Stimulated activated naive CD8-positive, alpha-beta T cell treated with anti-CD3 and anti-CD28 coated beads, Interleukin-15, Interleukin-2, amounts not matched to agents 100 ng/mL and 50 ng/mL, for 24 hours (primary cell): Measurements from ENCODE around the gene RAD50.
A peak's percentile ranks its signal among the peaks of the same experiment; 100 is the strongest.

Source experiments
- H3K27ac Mint-ChIP-seq: one replicate; pipeline ENCODE4 v1.8.0; 2021; ENCODE audit warnings: mild to moderate bottlenecking, mixed read lengths
- H3K27me3 Mint-ChIP-seq: one replicate; pipeline ENCODE4 v1.8.0; 2021; ENCODE audit warnings: mixed read lengths
- H3K36me3 Mint-ChIP-seq: one replicate; pipeline ENCODE4 v1.8.0; 2021; ENCODE audit warnings: low read depth, mixed read lengths
- H3K4me1 Mint-ChIP-seq: one replicate; pipeline ENCODE4 v1.8.0; 2021; ENCODE audit warnings: low read depth, mixed read lengths
- H3K4me3 Mint-ChIP-seq: one replicate; pipeline ENCODE4 v1.8.0; 2021; ENCODE audit warnings: mild to moderate bottlenecking, mixed read lengths
- H3K9me3 Mint-ChIP-seq: one replicate; pipeline ENCODE4 v1.8.0; 2021; ENCODE audit warnings: mixed read lengths

RAD50 gene

DNA sequence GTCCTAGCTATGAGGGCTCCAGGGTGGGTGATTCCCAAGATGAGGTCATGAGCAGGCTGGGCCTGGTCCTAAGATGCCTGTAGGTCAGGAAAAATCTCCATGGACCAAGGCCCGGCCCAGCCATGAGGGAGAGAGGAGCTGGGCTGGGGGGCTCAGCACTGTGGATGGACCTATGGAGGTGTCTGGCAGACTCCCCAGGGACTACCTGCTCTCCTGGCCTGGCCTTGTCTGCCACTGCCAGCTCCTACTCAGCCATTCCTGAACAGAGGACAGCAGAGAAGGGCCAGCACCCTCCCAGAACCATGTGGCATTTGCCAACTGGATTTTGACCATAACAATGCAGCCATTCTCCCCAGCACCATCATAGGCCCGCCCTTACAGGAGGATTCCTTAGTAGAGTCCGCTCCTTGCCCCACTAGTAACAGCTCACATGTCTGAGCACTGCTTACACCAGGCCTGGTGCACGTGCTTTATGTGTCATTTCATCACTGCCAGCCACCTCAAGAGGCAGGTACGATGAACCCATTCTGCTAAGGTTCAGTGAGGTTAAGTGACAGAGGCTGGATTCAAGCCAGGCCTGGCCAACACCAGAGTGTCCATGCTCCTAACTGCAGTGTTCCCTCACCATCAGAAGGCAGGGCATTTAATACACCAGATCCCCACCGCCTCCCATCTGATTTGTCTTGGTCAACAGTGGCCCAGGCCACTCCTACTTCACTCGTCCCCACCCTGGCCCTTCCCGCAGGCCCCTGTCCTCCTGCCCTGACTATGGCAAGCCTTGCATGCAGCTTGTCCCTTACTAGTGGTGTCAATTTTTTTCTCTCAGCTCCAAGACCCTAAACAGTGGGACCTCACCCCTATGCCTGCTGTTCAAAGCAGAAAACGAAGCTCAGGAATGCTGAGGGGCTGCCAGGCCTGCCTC, 101.9 kb downstream of the RAD50 start:
- H3K27ac Mint-ChIP-seq: peak overlapping the region; percentile 1
- H3K27me3 Mint-ChIP-seq: peaks cover 28% of the 10 kb centered on the region
- no peaks in the 10 kb centered on the region for H3K36me3 Mint-ChIP-seq
- peak overlapping the region; percentile 49 for H3K4me3 Mint-ChIP-seq
- no peaks in the 10 kb centered on the region for H3K9me3 Mint-ChIP-seq
- H3K4me1 Mint-ChIP-seq: peaks cover 60% of the 10 kb centered on the region

DNA sequence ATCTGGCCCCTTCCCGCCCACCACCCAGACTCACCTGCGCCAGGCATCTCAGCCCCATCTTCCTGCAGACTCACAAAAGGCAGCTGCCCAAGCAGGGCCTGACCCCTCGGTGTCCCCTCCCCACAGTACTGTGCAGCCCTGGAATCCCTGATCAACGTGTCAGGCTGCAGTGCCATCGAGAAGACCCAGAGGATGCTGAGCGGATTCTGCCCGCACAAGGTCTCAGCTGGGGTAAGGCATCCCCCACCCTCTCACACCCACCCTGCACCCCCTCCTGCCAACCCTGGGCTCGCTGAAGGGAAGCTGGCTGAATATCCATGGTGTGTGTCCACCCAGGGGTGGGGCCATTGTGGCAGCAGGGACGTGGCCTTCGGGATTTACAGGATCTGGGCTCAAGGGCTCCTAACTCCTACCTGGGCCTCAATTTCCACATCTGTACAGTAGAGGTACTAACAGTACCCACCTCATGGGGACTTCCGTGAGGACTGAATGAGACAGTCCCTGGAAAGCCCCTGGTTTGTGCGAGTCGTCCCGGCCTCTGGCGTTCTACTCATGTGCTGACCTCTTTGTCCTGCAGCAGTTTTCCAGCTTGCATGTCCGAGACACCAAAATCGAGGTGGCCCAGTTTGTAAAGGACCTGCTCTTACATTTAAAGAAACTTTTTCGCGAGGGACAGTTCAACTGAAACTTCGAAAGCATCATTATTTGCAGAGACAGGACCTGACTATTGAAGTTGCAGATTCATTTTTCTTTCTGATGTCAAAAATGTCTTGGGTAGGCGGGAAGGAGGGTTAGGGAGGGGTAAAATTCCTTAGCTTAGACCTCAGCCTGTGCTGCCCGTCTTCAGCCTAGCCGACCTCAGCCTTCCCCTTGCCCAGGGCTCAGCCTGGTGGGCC, 103.1 kb downstream of the RAD50 start:
- no peak overlapping the region for H3K4me3 Mint-ChIP-seq
- H3K4me1 Mint-ChIP-seq: peaks cover 69% of the 10 kb centered on the region
- peaks cover 18% of the 10 kb centered on the region for H3K27me3 Mint-ChIP-seq
- H3K27ac Mint-ChIP-seq: no peak overlapping the region
- H3K9me3 Mint-ChIP-seq: no peaks in the 10 kb centered on the region
- H3K36me3 Mint-ChIP-seq: no peaks in the 10 kb centered on the region

DNA sequence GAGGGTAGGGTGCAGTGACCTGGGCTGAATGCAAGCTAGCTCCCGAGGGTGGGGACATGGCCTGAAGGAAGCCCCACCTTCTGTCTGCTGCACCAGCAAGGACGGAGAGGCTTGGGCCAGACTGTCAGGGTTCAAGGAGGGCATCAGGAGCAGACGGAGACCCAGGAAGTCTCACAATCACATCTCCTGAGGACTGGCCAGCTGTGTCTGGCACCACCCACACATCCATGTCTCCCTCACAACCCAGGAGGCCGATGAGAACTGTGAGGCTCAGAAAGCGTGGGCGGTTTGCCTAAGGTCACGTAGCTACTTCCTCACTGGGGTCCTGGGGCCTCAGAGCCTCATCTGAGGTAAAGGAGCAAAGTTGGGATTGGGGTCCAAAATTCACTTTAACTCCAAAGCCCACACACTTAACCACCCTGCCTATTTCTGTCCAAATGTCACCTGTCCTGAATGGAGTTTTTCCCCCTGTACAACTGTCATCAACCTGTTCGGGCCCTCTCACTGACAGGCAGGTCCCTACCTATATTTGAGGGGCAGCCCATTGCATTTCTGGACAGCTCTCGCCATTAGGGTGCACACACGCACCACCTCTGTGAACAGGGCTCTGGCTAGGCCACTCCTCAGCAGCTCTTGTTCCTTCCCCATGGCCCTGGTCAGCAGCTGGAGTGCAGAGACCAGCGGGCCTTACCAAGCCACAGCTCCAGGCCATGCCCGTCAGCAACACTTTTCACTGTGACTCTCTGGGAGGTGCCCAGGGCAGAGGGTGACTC, 104.6 kb downstream of the RAD50 start:
- Mint-ChIP-seq H3K4me3 (no peak overlapping the region), H3K4me1 (peaks cover 67% of the 10 kb centered on the region)

DNA sequence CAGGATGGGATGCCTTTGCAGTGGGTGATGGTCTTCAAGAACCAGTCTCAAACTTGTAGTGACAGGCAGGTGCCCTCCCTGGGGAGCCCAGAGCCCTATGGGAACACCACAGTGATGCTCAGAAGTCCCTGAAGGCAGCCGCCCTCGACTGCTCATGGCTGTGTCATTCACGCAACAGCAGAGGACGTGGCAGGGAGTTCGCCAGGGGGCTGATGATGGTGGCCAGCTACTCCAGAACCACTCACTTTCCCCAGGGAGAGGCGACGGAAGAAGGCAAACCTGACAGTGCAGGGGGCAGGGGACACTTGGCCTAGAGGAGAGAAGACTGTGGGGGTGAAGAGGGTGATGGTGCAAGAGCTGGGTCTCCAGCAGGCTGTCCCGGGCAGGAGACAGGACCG, 105.2 kb downstream of the RAD50 start:
- Mint-ChIP-seq H3K4me3 (no peak overlapping the region), H3K27me3 (peaks cover 9% of the 10 kb centered on the region), H3K27ac (no peak overlapping the region), H3K4me1 (peaks cover 61% of the 10 kb centered on the region), H3K36me3 (no peaks in the 10 kb centered on the region), H3K9me3 (no peaks in the 10 kb centered on the region)

More for the DNA sequence above, 104.6 kb downstream of the RAD50 start:
- peak overlapping the region; percentile 54 for H3K27ac Mint-ChIP-seq
- H3K9me3 Mint-ChIP-seq: no peaks in the 10 kb centered on the region
- peaks cover 15% of the 10 kb centered on the region for H3K27me3 Mint-ChIP-seq
- no peaks in the 10 kb centered on the region for H3K36me3 Mint-ChIP-seq

DNA sequence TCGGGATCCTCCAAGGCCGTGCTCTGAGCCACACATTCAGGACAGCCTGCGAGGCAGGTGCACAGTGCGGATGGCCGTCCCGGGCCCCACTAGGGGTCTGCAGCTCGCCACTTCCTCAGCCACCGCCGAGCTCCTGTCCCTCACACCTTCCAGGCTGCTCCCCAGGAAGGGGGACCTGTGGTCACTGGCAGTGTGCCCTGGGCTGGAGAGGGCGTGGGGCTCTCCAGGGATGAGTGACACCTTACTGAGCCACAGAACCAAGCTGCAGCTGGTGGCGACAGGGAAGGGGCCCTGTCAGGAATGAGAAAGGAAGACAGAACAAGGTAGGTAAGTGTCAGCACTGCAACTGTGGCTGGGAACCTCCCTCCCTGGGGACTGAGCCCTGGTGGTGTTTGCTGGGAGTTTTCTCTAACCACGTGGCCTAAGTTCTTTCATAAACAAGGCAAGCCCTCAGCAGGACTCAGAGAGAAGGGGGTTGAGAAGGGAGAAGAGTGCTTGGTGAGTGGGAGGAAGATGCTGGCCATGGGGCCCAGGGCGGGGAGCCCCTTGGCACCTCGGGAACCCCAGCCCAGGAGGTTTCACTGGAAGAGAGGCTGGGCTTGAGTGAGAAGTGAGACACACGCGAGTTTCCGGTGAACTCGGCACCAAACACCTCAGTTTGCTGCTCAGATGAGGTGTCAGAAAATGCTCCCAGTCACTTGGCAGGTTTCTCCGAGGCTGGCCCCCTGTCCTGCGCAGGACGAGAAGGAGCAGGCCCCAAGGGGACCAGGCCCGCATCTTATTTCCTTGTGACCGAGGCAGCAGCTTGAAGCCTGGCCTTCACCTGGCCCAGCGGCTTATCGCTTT, 106.4 kb downstream of the RAD50 start:
- Mint-ChIP-seq H3K36me3 (no peaks in the 10 kb centered on the region), H3K9me3 (no peaks in the 10 kb centered on the region), H3K4me3 (no peak overlapping the region), H3K4me1 (peaks cover 50% of the 10 kb centered on the region), H3K27ac (peak overlapping the region; percentile 89), H3K27me3 (peaks cover under 1% of the 10 kb centered on the region)

DNA sequence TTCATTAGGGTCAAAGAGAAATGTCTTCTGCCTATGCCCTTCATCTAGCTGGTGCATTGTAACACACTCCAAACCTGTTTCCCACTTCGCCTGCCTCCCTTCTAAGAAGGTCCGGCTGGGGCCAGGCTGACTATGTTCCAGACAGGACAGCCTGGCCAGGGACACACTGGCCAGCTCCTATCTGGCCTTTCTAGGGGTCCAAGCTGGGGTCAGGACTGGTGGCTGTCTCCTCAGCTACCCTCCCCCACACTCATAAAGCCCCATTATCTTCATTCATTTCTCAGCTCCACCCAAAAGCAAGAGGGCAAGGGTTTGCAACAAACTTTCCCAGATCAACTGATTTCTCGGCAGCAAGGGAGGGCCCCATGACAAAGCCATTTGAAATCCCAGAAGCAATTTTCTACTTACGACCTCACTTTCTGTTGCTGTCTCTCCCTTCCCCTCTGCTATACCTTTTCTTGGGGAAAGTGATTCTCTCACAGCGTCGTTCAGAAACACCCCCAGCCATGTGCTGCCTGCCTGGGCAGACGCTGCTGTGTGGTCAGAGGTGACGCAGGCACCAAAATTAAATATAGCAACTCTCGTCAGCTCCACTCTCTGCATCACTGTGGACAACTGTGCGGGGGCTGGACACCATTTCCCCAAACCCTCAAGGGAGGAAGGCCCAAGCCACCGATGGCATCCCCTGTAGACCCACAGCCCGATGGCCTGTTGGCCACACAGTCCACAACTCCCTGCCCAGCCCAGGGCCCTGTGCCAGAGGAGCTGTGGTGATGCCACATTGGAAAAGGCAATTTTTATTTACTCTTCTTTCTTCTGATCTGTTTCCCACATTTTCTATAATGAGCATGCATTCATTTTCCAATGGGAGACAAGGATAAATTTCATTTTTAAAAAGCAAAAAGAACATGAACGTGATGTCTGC, 107.3 kb downstream of the RAD50 start:
- H3K4me1 Mint-ChIP-seq: peaks cover 49% of the 10 kb centered on the region
- no peaks in the 10 kb centered on the region for H3K27me3 Mint-ChIP-seq
- H3K9me3 Mint-ChIP-seq: no peaks in the 10 kb centered on the region
- H3K27ac Mint-ChIP-seq: peak overlapping the region; percentile 89
- no peak overlapping the region for H3K4me3 Mint-ChIP-seq
- no peaks in the 10 kb centered on the region for H3K36me3 Mint-ChIP-seq

DNA sequence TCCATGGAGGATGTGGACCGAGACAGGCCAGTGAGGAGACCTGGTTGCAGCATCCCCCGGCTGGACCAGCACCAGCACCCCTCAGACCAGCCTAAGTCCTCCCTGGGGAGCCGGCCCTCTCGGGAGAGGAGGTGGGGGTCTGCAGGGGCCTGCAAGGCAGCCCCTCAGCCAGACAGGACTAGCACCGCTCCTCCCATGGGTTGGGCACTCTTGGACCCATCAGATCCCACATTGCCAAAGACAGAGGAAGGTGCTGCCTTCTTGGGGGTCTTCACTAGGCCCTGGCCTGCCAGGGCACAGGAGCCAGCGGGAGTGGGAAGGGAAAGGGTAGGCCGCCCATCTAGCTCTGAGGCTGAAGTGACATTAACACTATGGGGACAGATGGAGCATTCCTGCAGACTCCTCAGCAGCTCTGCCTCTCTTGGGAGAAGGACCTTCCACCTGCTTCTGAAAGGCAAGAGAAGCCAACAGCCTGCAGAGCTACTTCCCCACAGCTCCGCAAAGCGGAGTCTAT, 108.0 kb downstream of the RAD50 start:
- Mint-ChIP-seq H3K4me3 (no peak overlapping the region), H3K27me3 (no peaks in the 10 kb centered on the region), H3K9me3 (no peaks in the 10 kb centered on the region), H3K27ac (peak overlapping the region; percentile 14), H3K4me1 (peaks cover 49% of the 10 kb centered on the region), H3K36me3 (no peaks in the 10 kb centered on the region)

DNA sequence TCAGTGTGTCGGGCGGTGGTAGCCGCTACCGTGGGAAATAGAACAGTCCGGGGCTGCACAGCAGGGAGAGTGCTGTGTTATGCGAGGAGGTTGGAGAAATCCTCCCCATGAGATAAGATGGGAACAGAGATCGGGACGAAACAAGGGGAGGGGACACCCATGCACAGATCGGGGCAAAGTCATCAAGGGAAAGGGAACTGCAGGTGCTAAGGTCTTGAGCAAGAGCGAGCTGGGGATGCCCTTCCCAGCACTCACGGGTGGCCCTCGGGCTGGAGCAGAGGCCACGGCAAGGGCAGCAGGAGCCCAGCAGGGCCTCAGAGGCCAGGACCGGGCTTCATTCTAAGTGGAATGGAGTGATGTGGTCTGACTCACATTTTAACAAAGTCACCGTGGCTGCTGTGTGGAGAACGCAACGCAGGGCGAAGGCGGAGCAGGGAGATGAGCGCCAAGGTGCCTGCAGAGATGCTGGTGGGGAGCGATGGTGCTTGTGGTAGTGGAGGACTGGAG, 108.8 kb downstream of the RAD50 start:
- H3K27ac Mint-ChIP-seq: no peak overlapping the region
- H3K27me3 Mint-ChIP-seq: no peaks in the 10 kb centered on the region
- H3K4me1 Mint-ChIP-seq: peaks cover 40% of the 10 kb centered on the region

DNA sequence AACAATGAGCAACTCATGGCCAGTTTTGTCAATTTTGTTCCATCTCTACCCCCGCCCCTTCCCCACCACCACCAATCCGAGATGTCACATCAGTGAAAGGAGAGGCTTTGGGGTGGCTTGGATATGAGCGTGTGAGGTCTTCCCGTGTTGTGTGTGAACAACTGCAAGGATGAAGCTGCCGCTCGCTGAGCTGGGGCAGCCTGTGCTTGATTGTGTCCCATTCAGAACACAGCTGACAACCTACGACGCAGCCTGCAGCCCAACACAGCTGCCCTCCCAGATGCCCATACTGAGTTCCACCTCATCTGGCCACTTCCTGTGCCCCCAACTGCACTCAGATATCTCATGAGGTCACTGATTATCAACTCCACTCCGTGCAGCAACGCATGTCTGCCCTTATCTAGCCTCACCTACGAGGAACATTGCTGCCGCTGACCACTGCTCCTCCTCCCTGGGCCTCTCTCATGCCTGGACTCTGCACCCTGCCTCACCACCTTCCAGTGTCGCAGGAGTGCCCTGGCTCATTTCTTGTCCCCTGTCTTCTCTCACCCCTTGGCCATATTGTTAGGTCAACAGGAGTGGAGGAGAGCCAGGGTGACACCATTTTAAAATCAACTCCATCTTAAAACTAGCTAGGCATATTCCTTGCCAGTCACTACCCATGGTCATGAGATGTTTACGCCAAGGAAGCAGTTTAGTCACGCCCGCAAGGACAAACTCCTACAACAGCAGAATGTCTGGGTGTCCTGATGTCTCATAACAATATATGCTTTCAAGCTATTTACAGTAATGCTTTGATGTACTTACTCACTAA, 109.7 kb downstream of the RAD50 start:
- Mint-ChIP-seq H3K36me3 (no peaks in the 10 kb centered on the region), H3K4me1 (peaks cover 32% of the 10 kb centered on the region), H3K27me3 (no peaks in the 10 kb centered on the region), H3K9me3 (no peaks in the 10 kb centered on the region), H3K27ac (no peak overlapping the region), H3K4me3 (no peak overlapping the region)

More for the DNA sequence above, 108.8 kb downstream of the RAD50 start:
- no peaks in the 10 kb centered on the region for H3K36me3 Mint-ChIP-seq
- H3K9me3 Mint-ChIP-seq: no peaks in the 10 kb centered on the region
- no peak overlapping the region for H3K4me3 Mint-ChIP-seq

DNA sequence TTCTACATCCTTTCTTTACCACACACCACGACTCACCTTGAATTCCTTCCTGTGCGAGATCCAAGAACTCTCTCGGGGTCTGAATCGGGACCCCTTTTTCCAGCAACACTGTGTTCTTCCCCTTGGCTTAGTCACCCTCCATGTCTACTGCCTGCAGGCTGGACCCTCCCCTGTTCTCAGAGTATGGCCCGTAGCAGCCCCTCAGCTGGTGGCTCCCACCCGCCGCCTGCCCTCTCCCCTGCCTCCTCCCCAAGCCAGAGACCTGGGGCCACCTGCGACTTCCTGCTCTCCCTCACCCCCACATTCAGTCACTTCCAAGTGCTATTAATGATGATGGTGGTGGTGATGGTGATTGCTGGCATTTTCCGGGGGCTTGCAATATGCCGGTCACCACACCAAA, 110.5 kb downstream of the RAD50 start:
- no peak overlapping the region for H3K4me3 Mint-ChIP-seq
- H3K27ac Mint-ChIP-seq: no peak overlapping the region
- no peaks in the 10 kb centered on the region for H3K9me3 Mint-ChIP-seq
- H3K27me3 Mint-ChIP-seq: no peaks in the 10 kb centered on the region
- no peaks in the 10 kb centered on the region for H3K36me3 Mint-ChIP-seq
- peaks cover 24% of the 10 kb centered on the region for H3K4me1 Mint-ChIP-seq

DNA sequence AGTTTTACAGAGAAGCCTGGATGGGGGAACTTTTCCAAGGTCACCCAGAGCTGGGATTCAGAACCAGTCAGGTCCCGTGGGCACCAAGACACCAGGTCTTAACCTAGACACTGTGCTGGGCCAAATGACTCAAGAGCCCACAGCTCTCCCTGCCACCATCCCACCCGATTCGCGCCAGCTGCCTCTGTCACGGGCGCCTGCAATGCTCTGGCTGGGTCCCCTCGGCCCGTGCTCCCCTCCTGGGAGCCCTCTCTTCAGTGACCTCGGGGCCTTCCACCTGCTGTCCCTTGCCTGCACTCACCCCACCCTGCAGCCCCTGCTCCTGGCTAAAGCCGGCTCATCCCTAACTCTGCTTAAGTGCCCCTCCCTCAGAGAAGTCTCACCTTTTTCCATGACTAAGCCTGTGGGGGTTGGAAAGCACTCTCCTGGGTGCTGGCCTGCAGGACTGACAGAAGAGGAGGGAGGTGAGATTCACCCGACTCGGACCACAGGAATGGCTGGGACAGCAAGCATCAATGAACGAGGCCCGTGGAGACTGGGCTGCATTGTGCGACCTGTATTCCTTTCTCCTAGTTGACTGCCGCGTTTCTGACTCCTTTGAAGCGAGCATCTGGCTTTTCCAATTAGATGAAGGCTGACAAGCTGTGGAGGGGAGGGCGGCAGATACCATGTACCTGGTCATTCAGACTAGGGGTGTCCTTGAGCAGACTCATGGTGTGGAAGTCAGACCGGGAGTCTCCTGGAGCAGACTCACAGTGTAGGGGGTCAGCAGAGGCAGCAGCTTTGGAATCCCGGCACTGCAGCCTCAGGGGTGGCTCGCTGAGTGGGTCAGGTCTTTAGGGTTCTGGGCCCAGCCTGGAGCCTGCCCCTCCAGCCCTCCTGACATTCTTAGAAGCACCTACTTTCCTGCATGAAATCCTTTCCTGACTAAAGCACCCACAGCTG, 111.3 kb downstream of the RAD50 start:
- Mint-ChIP-seq H3K9me3 (no peaks in the 10 kb centered on the region), H3K27me3 (no peaks in the 10 kb centered on the region), H3K36me3 (no peaks in the 10 kb centered on the region), H3K4me3 (no peak overlapping the region), H3K27ac (no peak overlapping the region), H3K4me1 (peaks cover 16% of the 10 kb centered on the region)
